RWPE1 (cell line): Measurements from ENCODE around the gene MVK.

Experiments
- CTCF ChIA-PET: fragments of 350-600 bp; sonication (Branson Sonifier 250); formaldehyde crosslinking; extraction: SDS; loops from one replicate; lab custom pipeline; 2021; lab: Yijun Ruan, JAX
- POLR2A ChIA-PET: fragments of 400-600 bp; formaldehyde crosslinking; extraction: SDS; loops from one replicate; lab custom pipeline; 2020; ENCODE audit warnings: antibody characterized with exemption; ENCODE audit not compliant: low non-redundant PET; lab: Yijun Ruan, JAX
- DNase-seq: peaks from one replicate; pipeline ENCODE4 v3.0.0; 2012; ENCODE audit warnings: low spot score
- H3K27ac ChIP-seq: fragments of 450-650 bp; 2 replicates; pipeline ENCODE4 v1.5.1; 2017
- CTCF ChIP-seq: fragments of 450-650 bp; conservative IDR thresholded peaks from 2 replicates; pipeline ENCODE4 v1.5.1; 2017; ENCODE audit warnings: low read depth, mild to moderate bottlenecking

The MVK gene

GRCh38 chr12:109581856-109582255 is 8.3 kb downstream of the MVK start:
- no peak for TF ChIP-seq CTCF
- CTCF ChIA-PET, result interaction anchor here (1.1 to 1.6 kb wide), 3 partner anchors 8 to 16 kb away, joined by 3 to 8 read pairs (median 3); partner anchors contain the start of genes MMAB and MVK
- DNase-seq, result peak; percentile 97
- POLR2A ChIA-PET, result interaction anchor here (1.0 kb wide), 1 partner anchor 8 kb away, joined by 3 read pairs; the partner anchor contains the start of genes MMAB and MVK
- H3K27ac ChIP-seq, result peak overlapping the region; percentile 92

GRCh38 chr12:109582636-109583035 is 9.0 kb downstream of the MVK start:
- ChIA-PET POLR2A (interaction anchor here (1.0 kb wide), 1 partner anchor 9 kb away, joined by 3 read pairs; the partner anchor contains the start of genes MMAB and MVK), CTCF (interaction anchor here (1.1 to 1.6 kb wide), 3 partner anchors 9 to 15 kb away, joined by 3 to 8 read pairs (median 3); partner anchors contain the start of genes MMAB and MVK)
- peak overlapping the region; percentile 92 for H3K27ac ChIP-seq
- TF ChIP-seq CTCF, result no peak
- DNase-seq, result no peak

- H3K27ac ChIP-seq, result no peak overlapping the region
- TF ChIP-seq CTCF, result no peak
- POLR2A ChIA-PET, result no interaction called here
Observed at GRCh38 chr12:109583733-109584132, 10.1 kb downstream of the MVK start.

GRCh38 chr12:109586385-109587296 is 13.0 kb downstream of the MVK start:
- ChIA-PET POLR2A (no interaction called here), CTCF (interaction anchor here (0.5 to 0.7 kb wide), 3 partner anchors 12 to 219 kb away, joined by 3 to 5 read pairs (median 3); no protein-coding TSS in a partner anchor)
- TF ChIP-seq CTCF, result no peak
- peak overlapping the region; percentile 46 for H3K27ac ChIP-seq
- DNase-seq, result no peak

More at GRCh38 chr12:109583733-109584132, 10.1 kb downstream of the MVK start:
- DNase-seq, result no peak
- CTCF ChIA-PET, result interaction anchor here (0.9 kb wide), 1 partner anchor 13 kb away, joined by 3 read pairs; no protein-coding TSS in a partner anchor

- ChIA-PET CTCF (interaction anchor here (1.5 kb wide), 1 partner anchor 10 kb away, joined by 10 read pairs; no protein-coding TSS in a partner anchor), POLR2A (no interaction called here)
- no peak for DNase-seq
- TF ChIP-seq CTCF, result no peak
- peak overlapping the region; percentile 46 for H3K27ac ChIP-seq
Observed at GRCh38 chr12:109587921-109588320, 14.3 kb downstream of the MVK start.
